PC-9 (cell line): ENCODE data around the gene CRELD2.

ENCODE experiments used
- CTCF ChIP-seq: fragments of 200-600 bp; sonication (generic); conservative IDR thresholded peaks from 2 replicates; pipeline ENCODE4 v1.6.1; 2017; ENCODE audit warnings: mixed run types, antibody characterized with exemption, mild to moderate bottlenecking, moderate library complexity
- EZH2 ChIP-seq: fragments of 200-600 bp; sonication (generic); IDR thresholded peaks from 2 replicates; pipeline ENCODE4 v1.8.0; 2017; ENCODE audit warnings: antibody characterized with exemption, low read depth

GRCh38 chr22:49976439-49977175 is 58.2 kb downstream of the CRELD2 start:
- TF ChIP-seq CTCF (no peak), EZH2 (no peak)
